ENCODE data around the gene TDRD6. TPM values are rescaled to one million over a fixed set of nuclear protein-coding genes. Genes with fewer than 3 reads are reported as not detected.

The TDRD6 gene
- polyA plus RNA-seq, 1 donor = 0.45 TPM

DNA sequence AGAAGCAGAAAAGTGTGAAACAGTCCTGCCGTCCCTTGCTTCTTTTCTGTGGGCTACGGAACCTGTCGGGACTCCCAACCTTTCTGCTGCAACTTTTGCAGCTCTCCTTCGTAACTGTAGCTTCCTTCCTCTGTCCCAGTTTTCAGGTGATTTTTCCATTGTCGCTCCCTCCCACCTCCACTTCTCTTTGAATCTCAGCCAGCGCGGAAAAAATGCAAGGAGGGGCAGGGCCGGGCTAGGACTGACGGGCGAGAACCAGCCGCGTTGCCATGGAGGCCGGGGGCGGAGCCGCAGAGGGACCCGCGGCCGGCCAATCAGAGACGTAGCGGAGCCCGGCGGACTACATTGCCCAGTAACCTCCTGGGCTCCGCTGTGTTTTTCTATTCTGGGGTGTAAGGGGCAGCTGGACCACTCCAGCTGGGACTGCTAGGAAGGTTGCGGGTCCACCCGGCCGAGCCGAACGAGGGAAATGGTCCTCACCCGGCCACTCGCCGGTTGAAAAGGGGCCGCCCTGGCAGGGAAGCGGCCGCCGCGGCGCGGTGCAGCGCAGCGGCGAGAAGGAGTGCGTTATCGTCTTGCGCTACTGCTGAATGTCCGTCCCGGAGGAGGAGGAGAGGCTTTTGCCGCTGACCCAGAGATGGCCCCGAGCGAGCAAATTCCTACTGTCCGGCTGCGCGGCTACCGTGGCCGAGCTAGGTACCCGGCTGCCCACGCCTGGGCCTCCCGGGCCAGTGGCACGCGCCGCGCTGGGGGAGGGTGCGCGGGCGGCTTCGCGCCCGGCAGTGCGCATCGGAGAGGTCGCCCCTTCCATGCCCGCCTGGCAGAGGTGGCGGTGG is 34.9 kb upstream of the TDRD6 start, which contains the start of the genes CYP39A1 and SLC25A27:
CYP39A1 (minus strand) TSS at position 216 of the 836 bp plus-strand sequence. CDS start 236 bp downstream, outside the sequence.
SLC25A27 (plus strand) TSS at position 373 of the 836 bp plus-strand sequence; CDS start at position 591, 218 bp downstream.
- WGBS (ENCODE audit: insufficient coverage, low lambda C conversion rate) = 0% methylated on average over 3 of the region's 72 CpGs
- peaks cover 11% of the 10 kb centered on the region for H3K4me1 ChIP-seq (ENCODE audit: control insufficient read depth, insufficient read depth, low read length)
- H3K27me3 ChIP-seq (ENCODE audit: control insufficient read depth, insufficient read depth, low read length) = no peaks in the 10 kb centered on the region
- peak within 1 kb of the TSS; percentile 77 for H3K27ac ChIP-seq (ENCODE audit: low read length)
- DNase-seq = peak; percentile 93 to 96
- peak within 1 kb of the TSS; percentile 98 for H3K4me3 ChIP-seq (ENCODE audit: low read length)
- H3K36me3 ChIP-seq (ENCODE audit: control insufficient read depth, insufficient read depth, low read length) = peaks cover 2% of the 10 kb centered on the region
- H3K9me3 ChIP-seq (ENCODE audit: control insufficient read depth, low read depth, low read length) = peaks cover 3% of the 10 kb centered on the region

DNA sequence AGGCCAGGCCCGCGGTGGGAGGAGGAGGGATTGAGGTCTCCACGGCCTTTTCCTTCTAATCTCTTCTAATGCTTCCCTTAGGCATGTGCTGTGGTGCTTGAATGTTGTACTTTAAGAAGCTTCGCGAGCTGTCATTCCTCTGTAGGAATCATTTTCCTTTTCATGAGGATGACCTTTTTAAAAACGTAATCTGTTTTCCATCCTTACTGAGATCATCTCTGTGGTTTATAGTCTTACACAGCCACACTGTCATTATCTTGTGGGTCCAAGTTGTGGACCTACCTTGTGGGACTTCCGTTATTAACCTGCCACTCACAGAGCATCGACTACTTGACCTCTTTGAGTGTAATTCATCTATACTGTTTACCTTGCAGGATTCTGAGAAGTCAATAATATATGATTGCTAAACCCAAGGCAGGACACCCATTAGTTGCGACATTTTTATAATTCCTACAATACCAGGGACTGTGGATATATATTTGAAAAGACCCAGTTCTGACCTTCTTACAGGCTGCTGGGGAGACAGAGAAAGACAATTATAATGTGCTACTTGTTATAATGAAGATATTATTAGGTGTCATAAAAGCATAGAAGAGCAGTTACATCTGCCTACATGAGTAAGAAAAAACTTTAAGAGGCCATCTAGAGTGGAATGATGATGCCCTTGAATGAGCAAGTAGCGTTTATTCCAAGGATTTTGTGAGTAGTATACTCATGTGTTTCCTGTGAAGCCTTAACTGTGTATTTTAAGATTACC is 34.1 kb upstream of the TDRD6 start:
- Histone ChIP-seq H3K4me1 (ENCODE audit: control insufficient read depth, insufficient read depth, low read length) (peaks cover 10% of the 10 kb centered on the region), H3K27ac (ENCODE audit: low read length) (no peak overlapping the region), H3K27me3 (ENCODE audit: control insufficient read depth, insufficient read depth, low read length) (no peaks in the 10 kb centered on the region), H3K4me3 (ENCODE audit: low read length) (peak overlapping the region; percentile 98), H3K9me3 (ENCODE audit: control insufficient read depth, low read depth, low read length) (peaks cover 3% of the 10 kb centered on the region), H3K36me3 (ENCODE audit: control insufficient read depth, insufficient read depth, low read length) (peaks cover 2% of the 10 kb centered on the region)
- 35% methylated on average over 4 of the region's 10 CpGs for WGBS (ENCODE audit: insufficient coverage, low lambda C conversion rate)
- peak; percentile 16 to 63 for DNase-seq

DNA sequence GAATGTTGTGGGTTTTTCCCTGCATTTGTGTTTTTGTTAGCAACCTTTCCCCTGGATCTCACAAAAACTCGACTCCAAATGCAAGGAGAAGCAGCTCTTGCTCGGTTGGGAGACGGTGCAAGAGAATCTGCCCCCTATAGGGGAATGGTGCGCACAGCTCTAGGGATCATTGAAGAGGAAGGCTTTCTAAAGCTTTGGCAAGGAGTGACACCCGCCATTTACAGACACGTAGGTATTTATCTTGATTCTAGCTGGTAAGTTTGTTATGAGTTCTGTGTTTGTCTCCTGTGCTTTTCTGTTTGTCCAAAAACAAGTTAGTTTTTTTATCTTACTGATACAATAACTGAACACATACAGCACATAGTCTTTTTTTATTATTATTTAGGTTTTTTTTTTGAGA is 31.9 kb upstream of the TDRD6 start:
- 40% methylated on average over 1 of the region's 6 CpGs for WGBS (ENCODE audit: insufficient coverage, low lambda C conversion rate)
- no peak for DNase-seq
- Histone ChIP-seq H3K4me3 (ENCODE audit: low read length) (no peak overlapping the region), H3K36me3 (ENCODE audit: control insufficient read depth, insufficient read depth, low read length) (peaks cover 2% of the 10 kb centered on the region), H3K9me3 (ENCODE audit: control insufficient read depth, low read depth, low read length) (peaks cover 3% of the 10 kb centered on the region), H3K4me1 (ENCODE audit: control insufficient read depth, insufficient read depth, low read length) (peaks cover 3% of the 10 kb centered on the region), H3K27me3 (ENCODE audit: control insufficient read depth, insufficient read depth, low read length) (no peaks in the 10 kb centered on the region), H3K27ac (ENCODE audit: low read length) (no peak overlapping the region)

DNA sequence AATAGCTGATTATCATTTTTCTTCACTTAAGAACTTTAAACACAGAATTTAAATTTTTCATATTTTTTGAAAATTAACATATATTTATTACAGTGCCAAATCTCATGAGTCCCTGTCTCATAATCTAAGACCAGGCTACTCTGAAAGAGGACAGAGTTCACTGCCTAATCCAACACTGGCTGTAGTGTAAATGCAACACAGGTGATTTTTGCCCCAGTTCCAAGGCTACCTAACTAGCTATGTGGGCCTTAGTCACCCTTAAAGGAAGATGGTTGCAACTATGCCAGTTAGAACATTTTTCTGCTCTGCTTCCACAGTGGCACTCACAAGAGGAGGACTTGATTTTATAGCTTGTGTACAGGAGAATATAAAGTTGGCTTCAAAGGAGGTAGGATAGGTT is 30.0 kb upstream of the TDRD6 start:
- Histone ChIP-seq H3K4me3 (ENCODE audit: low read length) (no peak overlapping the region), H3K27ac (ENCODE audit: low read length) (no peak overlapping the region), H3K36me3 (ENCODE audit: control insufficient read depth, insufficient read depth, low read length) (peaks cover 2% of the 10 kb centered on the region), H3K27me3 (ENCODE audit: control insufficient read depth, insufficient read depth, low read length) (no peaks in the 10 kb centered on the region), H3K4me1 (ENCODE audit: control insufficient read depth, insufficient read depth, low read length) (no peaks in the 10 kb centered on the region), H3K9me3 (ENCODE audit: control insufficient read depth, low read depth, low read length) (peaks cover 3% of the 10 kb centered on the region)
- peak in 1 of 2 donors; percentile 27 for DNase-seq

DNA sequence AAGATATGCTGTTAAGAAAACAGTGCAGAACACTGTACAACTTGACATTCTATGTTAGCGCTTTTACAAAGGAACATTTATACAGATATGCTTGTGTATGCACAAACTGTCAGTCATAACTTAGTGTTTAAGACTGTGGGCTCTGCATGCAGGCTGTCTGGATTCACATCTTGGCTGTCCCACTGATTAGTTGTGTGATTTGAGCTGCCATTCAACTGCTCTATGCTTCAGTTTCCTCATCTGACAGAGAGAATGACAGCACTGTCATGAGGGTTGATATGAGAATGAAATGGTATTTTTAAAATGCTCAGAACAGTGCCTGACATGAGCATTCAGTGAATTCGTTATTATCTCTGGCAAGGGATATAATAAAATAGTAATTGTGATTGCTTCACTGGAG is 26.2 kb upstream of the TDRD6 start:
- WGBS (ENCODE audit: insufficient coverage, low lambda C conversion rate) = no CpG with 5 or more reads among the region's 2 CpGs
- Histone ChIP-seq H3K27ac (ENCODE audit: low read length) (no peak overlapping the region), H3K4me1 (ENCODE audit: control insufficient read depth, insufficient read depth, low read length) (no peaks in the 10 kb centered on the region), H3K27me3 (ENCODE audit: control insufficient read depth, insufficient read depth, low read length) (no peaks in the 10 kb centered on the region), H3K9me3 (ENCODE audit: control insufficient read depth, low read depth, low read length) (no peaks in the 10 kb centered on the region), H3K4me3 (ENCODE audit: low read length) (no peak overlapping the region), H3K36me3 (ENCODE audit: control insufficient read depth, insufficient read depth, low read length) (peaks cover 5% of the 10 kb centered on the region)
- DNase-seq = no peak

DNA sequence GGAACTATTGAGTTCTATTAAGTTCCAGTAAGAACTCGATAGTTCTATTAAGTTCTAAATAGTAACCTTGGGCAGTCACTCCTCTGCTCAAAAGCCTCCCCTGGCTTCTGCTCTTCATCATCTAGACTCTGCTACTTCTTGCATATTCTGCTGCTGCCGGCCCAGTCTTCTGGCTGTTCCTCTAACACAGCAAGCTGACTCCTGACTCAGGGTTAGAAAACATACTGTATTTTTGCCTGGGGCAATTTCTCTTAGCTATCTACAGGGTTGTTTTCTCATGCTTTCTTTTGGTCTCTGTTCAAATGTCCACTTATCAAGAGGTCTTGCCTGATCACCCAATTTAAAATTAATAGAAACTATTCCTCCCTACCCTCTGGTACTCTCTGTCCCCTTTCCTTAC is 20.3 kb upstream of the TDRD6 start:
- Histone ChIP-seq H3K27ac (ENCODE audit: low read length) (no peak overlapping the region), H3K27me3 (ENCODE audit: control insufficient read depth, insufficient read depth, low read length) (no peaks in the 10 kb centered on the region), H3K9me3 (ENCODE audit: control insufficient read depth, low read depth, low read length) (no peaks in the 10 kb centered on the region), H3K36me3 (ENCODE audit: control insufficient read depth, insufficient read depth, low read length) (peaks cover 14% of the 10 kb centered on the region), H3K4me1 (ENCODE audit: control insufficient read depth, insufficient read depth, low read length) (no peaks in the 10 kb centered on the region), H3K4me3 (ENCODE audit: low read length) (no peak overlapping the region)
- no CpG with 5 or more reads among the region's 2 CpGs for WGBS (ENCODE audit: insufficient coverage, low lambda C conversion rate)
- no peak for DNase-seq

DNA sequence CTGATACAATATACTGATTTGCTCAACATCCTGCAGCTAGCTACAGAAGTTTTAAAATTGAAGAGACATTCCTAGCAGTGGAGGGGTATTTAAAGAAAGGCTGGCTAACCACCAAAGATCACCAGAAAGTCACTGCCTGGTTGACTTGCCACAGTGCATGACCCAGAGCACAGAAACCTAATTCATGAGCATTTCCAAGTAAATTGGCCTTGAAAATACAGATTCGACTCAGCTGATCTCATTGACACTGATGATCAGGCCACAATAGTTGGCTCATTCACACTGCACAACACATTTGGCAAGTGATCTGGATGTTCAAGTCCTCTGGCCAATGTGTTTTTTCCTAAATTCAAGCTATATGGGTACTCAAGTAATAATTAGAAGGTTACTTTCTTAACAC is 13.3 kb upstream of the TDRD6 start:
- no peaks in the 10 kb centered on the region for H3K4me1 ChIP-seq (ENCODE audit: control insufficient read depth, insufficient read depth, low read length)
- no peaks in the 10 kb centered on the region for H3K27me3 ChIP-seq (ENCODE audit: control insufficient read depth, insufficient read depth, low read length)
- H3K27ac ChIP-seq (ENCODE audit: low read length) = no peak overlapping the region
- H3K9me3 ChIP-seq (ENCODE audit: control insufficient read depth, low read depth, low read length) = no peaks in the 10 kb centered on the region
- H3K4me3 ChIP-seq (ENCODE audit: low read length) = no peak overlapping the region
- H3K36me3 ChIP-seq (ENCODE audit: control insufficient read depth, insufficient read depth, low read length) = peaks cover 13% of the 10 kb centered on the region
- DNase-seq = no peak
- no CpG with 5 or more reads among the region's 1 CpG for WGBS (ENCODE audit: insufficient coverage, low lambda C conversion rate)

DNA sequence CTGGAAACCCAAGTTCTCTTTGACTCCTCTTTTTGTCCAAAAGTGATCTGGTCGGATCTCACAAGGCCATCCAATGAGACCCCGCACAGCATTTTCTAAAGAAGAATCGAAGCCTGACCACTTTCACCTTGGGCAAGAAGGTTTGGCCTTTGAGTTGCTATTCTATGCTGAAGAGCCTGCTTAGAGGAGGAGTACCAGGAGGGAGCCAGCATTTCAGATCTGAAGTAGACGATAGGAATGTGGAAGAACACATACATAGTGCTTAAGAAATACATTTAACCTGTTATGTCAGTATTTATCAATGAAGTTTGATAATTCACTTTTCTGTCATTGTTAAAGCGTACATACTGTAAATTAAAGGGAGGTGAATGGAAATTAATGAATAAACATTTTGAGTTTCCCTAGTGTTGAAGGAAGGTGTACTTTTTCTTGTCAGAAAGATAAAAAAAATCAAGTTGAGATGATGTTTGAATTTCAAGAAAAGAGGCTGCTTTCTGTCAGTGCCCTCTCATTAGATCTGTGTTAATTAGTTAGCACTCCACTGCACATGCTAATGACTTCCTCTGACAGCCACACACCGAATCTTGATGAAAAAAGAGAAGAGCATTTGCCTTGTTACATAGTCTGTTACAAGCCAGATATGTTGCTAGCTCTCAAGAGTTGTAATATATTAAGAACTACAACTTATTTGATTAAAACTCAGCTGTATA is 10.9 kb upstream of the TDRD6 start:
- DNase-seq = no peak
- no peak overlapping the region for H3K4me3 ChIP-seq (ENCODE audit: low read length)
- no peaks in the 10 kb centered on the region for H3K27me3 ChIP-seq (ENCODE audit: control insufficient read depth, insufficient read depth, low read length)
- no peaks in the 10 kb centered on the region for H3K9me3 ChIP-seq (ENCODE audit: control insufficient read depth, low read depth, low read length)
- H3K4me1 ChIP-seq (ENCODE audit: control insufficient read depth, insufficient read depth, low read length) = no peaks in the 10 kb centered on the region
- WGBS (ENCODE audit: insufficient coverage, low lambda C conversion rate) = 77% methylated on average over 2 of the region's 6 CpGs
- H3K27ac ChIP-seq (ENCODE audit: low read length) = no peak overlapping the region
- peaks cover 10% of the 10 kb centered on the region for H3K36me3 ChIP-seq (ENCODE audit: control insufficient read depth, insufficient read depth, low read length)

DNA sequence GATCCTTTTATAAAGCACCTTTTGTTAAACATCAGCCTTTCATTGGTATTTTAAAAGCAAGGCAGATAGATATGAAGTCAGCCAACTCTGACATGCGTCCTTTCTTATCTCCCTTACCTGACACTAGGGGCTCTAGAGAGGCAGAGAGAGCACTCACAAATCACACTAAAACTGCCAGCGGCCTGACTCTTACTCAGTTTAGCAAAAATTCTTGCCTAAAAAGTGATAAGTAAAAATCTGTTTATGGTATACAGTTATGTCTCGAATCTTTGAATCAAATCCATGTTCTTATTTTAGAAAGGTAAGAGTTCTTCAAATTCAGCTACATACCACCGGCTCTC is 10.4 kb upstream of the TDRD6 start:
- Histone ChIP-seq H3K27ac (ENCODE audit: low read length) (no peak overlapping the region), H3K36me3 (ENCODE audit: control insufficient read depth, insufficient read depth, low read length) (peaks cover 6% of the 10 kb centered on the region), H3K4me3 (ENCODE audit: low read length) (no peak overlapping the region), H3K9me3 (ENCODE audit: control insufficient read depth, low read depth, low read length) (no peaks in the 10 kb centered on the region), H3K4me1 (ENCODE audit: control insufficient read depth, insufficient read depth, low read length) (no peaks in the 10 kb centered on the region), H3K27me3 (ENCODE audit: control insufficient read depth, insufficient read depth, low read length) (no peaks in the 10 kb centered on the region)
- whole genome bisulfite sequencing (ENCODE audit: insufficient coverage, low lambda C conversion rate) = no CpG with 5 or more reads among the region's 4 CpGs
- no peak for DNase-seq

DNA sequence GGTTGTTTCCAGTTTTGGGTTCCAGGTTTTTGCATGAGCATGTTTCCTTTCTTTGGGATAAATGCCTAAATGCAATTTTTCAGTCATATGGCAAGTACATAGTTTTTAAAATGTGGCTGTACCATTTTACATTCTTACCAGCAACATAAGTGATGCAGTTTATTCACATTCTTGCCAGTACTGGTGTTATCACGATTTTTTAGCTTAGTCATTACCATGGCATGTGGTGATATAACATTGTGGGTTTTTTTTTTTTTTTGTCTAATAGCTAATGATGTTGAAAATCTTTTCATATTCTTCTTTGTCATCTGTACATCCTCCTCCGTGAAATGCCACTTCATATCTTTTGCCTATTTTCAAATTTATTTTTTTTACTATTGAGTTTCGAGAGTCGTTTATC is 2.9 kb upstream of the TDRD6 start:
- peaks cover 15% of the 10 kb centered on the region for H3K9me3 ChIP-seq (ENCODE audit: control insufficient read depth, low read depth, low read length)
- H3K4me3 ChIP-seq (ENCODE audit: low read length) = no peak overlapping the region
- H3K27me3 ChIP-seq (ENCODE audit: control insufficient read depth, insufficient read depth, low read length) = no peaks in the 10 kb centered on the region
- 84% methylated on average over 4 of the region's 4 CpGs for WGBS (ENCODE audit: insufficient coverage, low lambda C conversion rate)
- no peaks in the 10 kb centered on the region for H3K4me1 ChIP-seq (ENCODE audit: control insufficient read depth, insufficient read depth, low read length)
- no peak for DNase-seq
- no peak overlapping the region for H3K27ac ChIP-seq (ENCODE audit: low read length)
- H3K36me3 ChIP-seq (ENCODE audit: control insufficient read depth, insufficient read depth, low read length) = no peaks in the 10 kb centered on the region

All from large intestine (tissue), 3 donors.